ENCODE results near the gene MTHFD1L. TPM values are rescaled to one million over a fixed set of nuclear protein-coding genes. Genes with fewer than 3 reads are reported as not detected.
A peak's percentile ranks its signal among the peaks of the same experiment; 100 is the strongest.
"Not testable (repeated sequence)": the region's sequence is repeated elsewhere in the genome, so short reads cannot be mapped to it uniquely, and the experiment has no call there.

MTHFD1L gene
- total RNA-seq, 1 experiment from 2014 or later = 32.0 TPM

GRCh38 chr6:151125651-151126416 is 260.3 kb downstream of the MTHFD1L start:
- DNase-seq (ENCODE audit: low read depth, low spot score); in situ Hi-C loops (cut with HindIII; ENCODE audit: low pct_unique_long_range_greater_than_20kb, low sequenced_read_pairs): not testable (repeated sequence)

DNA sequence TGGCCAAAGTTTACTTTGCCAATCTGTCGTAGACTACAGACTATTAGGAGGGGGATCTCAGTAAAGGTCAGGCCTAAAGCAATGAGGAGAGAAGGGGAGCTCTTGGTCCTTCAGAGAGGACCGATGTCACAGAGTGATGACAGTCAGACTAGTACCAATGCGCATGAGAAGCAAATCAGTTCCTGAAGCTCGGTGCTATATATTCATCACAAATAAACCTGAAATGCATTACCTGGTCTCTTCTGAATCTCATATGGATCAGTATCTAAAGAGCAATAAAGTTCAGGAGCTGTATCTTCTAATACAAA is 260.9 kb downstream of the MTHFD1L start:
- DNase-seq (ENCODE audit: low read depth, low spot score); in situ Hi-C loops (cut with HindIII; ENCODE audit: low pct_unique_long_range_greater_than_20kb, low sequenced_read_pairs): not testable (repeated sequence)

- in situ Hi-C loops (cut with HindIII; ENCODE audit: low pct_unique_long_range_greater_than_20kb, low sequenced_read_pairs); DNase-seq (ENCODE audit: low read depth, low spot score): not testable (repeated sequence)
Measured at GRCh38 chr6:151127133-151127798, 261.8 kb downstream of the MTHFD1L start.

DNA sequence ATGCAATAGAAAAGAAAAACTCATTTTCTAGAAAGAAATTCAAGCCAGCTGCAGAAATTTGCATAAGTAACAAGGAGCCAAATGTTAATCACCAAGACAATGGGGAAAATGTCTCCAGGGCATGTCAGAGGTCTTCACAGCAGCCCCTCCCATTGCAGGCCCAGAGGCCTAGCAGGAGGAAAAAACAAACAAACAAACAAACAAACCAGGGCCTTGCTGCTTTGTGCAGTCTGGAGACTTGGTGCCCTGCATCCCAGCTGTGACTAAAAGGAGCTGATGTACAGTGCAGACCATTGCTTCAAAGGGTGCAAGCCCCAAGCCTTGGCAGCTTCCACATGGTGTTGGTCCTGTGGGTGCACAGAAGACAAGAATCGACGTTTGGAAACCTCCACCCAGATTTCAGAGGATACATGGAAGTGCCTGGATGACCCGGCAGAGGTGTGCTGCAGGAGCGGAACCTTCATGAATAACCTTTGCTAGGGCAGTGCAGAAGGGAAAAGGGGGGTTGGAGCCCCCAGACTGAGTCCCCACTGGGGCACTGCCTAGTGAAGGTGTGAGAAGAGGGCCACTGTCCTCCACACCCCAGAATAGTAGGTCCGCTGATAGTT is 263.4 kb downstream of the MTHFD1L start:
- no peak for DNase-seq (ENCODE audit: low read depth, low spot score)
- in situ Hi-C loops (cut with HindIII; ENCODE audit: low pct_unique_long_range_greater_than_20kb, low sequenced_read_pairs) = no loop called here

- in situ Hi-C loops (cut with HindIII; ENCODE audit: low pct_unique_long_range_greater_than_20kb, low sequenced_read_pairs) = no loop called here
Measured at GRCh38 chr6:151130329-151130728, 264.8 kb downstream of the MTHFD1L start.

GRCh38 chr6:151131324-151132007 is 266.0 kb downstream of the MTHFD1L start:
- in situ Hi-C loops (cut with HindIII; ENCODE audit: low pct_unique_long_range_greater_than_20kb, low sequenced_read_pairs) = no loop called here
- DNase-seq (ENCODE audit: low read depth, low spot score) = no peak

More at GRCh38 chr6:151130329-151130728, 264.8 kb downstream of the MTHFD1L start:
- no peak for DNase-seq (ENCODE audit: low read depth, low spot score)

DNA sequence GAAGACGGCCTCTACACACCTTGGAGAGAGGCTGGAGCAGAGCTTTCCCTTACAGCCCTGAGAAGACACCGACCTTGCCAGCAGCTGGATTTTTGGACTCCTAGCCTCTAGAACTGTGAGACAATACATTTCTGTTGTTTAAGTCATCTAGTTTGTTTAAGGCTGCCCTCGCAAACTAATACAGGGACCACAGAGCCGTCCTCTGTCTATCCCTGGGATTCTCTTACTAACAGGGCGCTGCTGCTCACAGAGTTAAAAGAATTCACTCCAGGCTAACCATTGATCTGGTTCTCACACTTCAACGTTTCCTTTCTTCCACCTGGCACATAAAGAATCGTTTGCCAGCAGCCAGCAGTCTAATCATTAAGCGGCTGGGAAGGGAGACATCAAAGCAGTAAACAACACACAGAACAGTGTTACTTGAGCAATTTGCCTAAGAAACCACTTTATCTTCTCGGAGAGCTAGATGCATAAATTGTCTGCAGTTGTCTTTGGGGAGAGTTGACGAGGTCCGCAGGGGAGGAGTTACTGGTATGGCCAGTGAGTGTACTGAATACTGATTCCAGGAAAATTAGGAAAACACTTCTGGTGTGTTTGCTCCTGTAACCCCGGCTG is 270.7 kb downstream of the MTHFD1L start:
- in situ Hi-C loops (cut with HindIII; ENCODE audit: low pct_unique_long_range_greater_than_20kb, low sequenced_read_pairs) = no loop called here
- no peak for DNase-seq (ENCODE audit: low read depth, low spot score)

DNA sequence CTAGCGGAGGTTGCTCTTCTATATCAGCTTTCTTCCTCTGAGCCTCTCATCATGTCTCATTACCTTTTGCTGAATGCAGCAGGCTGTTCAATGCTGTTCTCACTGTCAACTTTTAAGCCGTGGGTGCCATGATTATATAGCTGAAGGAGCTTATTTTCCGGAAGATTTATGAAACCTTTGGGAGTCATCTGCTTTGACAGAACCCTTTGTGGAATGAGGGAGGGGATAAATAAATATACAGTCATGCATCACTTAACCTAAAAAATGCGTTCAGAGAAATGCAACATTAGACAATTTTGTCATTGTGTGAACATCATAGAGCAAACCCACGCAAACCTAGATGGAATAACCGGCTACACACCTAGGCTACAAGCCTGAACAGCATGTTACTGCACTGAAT is 272.0 kb downstream of the MTHFD1L start:
- peak; percentile 55 for DNase-seq (ENCODE audit: low read depth, low spot score)
- in situ Hi-C loops (cut with HindIII; ENCODE audit: low pct_unique_long_range_greater_than_20kb, low sequenced_read_pairs) = no loop called here

DNA sequence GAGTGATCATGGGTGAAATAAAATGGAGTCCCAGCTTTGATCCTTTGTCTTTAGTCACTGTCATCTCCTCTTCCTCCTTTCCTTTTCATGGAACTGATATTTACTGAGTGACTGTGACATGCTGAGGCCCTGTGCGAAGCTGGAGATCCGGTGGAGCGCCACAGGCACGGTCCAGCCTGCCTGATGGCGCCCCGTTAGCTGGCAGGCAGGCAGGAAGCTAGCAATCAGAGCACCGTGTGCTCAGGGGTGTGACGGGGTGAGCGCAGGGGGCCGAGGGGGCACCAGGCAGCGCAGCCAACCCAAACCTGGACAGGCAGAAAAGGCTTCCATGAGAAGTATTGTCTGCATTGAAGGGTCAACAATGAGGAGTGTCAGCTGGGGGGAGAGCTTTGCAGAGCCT is 274.0 kb downstream of the MTHFD1L start:
- no peak for DNase-seq (ENCODE audit: low read depth, low spot score)
- in situ Hi-C loops (cut with HindIII; ENCODE audit: low pct_unique_long_range_greater_than_20kb, low sequenced_read_pairs) = no loop called here

GRCh38 chr6:151140767-151141166 is 275.3 kb downstream of the MTHFD1L start:
- DNase-seq (ENCODE audit: low read depth, low spot score) = no peak
- in situ Hi-C loops (cut with HindIII; ENCODE audit: low pct_unique_long_range_greater_than_20kb, low sequenced_read_pairs) = no loop called here

DNA sequence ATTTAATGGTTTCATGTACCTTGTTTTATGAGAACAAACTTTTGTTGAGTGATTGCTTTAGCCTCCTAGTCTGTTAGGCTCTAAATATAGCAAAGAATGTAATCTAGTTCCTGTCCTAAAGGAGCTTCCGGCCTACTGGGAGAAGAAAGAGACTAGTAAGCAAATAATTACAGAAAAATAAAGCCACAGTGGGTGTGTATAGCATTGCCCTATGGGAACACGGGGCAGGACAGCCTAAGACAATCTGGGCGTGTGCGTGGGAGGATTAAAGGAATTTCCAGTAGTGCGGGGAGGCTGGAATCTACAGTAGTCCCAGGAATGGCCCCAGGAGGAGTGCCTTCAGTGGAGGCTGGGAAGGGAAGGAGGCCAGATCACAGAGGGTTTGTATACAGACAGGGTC is 276.2 kb downstream of the MTHFD1L start:
- in situ Hi-C loops (cut with HindIII; ENCODE audit: low pct_unique_long_range_greater_than_20kb, low sequenced_read_pairs) = no loop called here
- DNase-seq (ENCODE audit: low read depth, low spot score) = no peak

DNA sequence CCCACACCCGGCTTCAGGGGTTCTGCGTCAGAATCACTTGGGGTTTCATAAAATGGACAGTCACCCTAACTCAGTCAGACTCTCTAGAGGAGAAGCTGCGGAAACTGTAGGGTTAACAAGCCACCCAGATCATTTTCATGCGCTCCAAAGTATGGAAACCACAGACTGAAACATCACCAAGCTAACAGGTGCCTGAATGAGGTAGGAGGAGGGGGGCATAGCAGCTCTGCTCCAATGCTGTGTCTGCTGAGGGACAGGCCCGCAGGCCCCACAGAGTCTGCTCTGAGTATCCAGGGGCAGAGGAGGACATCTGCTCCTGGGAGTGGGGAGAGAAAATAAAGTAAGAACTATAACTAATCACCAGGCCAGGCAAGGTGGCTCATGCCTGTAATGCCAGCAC is 277.2 kb downstream of the MTHFD1L start:
- DNase-seq (ENCODE audit: low read depth, low spot score) = no peak
- in situ Hi-C loops (cut with HindIII; ENCODE audit: low pct_unique_long_range_greater_than_20kb, low sequenced_read_pairs) = no loop called here

- no peak for DNase-seq (ENCODE audit: low read depth, low spot score)
- in situ Hi-C loops (cut with HindIII; ENCODE audit: low pct_unique_long_range_greater_than_20kb, low sequenced_read_pairs) = no loop called here
Measured at GRCh38 chr6:151143337-151143736, 277.8 kb downstream of the MTHFD1L start.

DNA sequence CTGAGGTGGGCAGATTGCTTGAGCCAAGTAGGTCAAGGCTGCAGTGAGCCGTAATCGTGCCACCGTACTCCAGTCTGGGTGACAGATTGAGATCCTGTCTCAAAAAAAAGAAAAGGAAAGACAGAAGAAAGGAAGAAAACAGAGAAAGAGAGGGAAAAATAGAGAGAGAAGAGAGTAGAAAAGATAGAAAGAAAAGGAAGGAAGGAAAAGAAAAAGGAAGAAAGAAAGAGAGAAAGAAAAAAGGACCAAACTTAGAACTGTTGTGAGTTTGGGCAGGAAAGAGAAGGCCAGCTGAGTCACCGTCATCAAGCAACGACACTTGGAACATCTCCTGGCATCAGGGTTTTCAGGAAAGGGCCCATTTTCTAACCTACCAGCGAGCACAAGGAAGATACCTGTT is 278.3 kb downstream of the MTHFD1L start:
- in situ Hi-C loops (cut with HindIII; ENCODE audit: low pct_unique_long_range_greater_than_20kb, low sequenced_read_pairs) = no loop called here
- DNase-seq (ENCODE audit: low read depth, low spot score) = no peak

DNA sequence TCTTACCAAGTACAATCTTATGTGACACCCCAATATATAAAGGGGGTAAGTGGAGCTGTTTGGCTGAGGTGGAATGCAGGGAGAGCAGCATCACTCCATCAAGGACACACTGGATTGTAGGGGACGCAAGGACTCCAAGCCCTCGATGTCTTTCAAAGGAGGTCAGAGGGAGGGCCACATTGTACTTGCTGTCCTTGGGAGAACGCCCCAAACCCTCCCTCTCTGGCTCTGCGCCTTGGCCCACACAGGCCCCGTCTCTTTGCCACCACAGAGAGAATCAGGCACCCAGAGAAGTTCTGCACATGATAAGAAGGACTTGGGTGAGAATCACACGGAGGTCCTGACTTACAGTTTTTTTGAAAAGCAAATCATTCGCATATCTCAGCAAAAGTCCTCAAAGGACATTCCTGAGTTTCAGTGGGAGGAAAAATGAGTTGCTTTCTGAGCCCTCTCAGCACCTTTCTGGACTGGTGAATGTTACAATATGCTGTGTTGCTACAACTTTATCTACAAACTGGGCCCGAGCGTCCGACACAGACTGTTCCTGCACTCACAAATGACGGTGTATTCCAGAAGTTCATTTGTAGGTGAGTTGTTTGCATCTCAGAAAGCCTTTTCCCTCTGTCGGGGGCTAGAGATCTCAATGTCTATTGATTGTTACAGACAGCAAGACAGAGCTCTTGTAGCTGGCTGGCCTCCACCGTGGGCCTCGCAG is 281.8 kb downstream of the MTHFD1L start:
- no peak for DNase-seq (ENCODE audit: low read depth, low spot score)
- in situ Hi-C loops (cut with HindIII; ENCODE audit: low pct_unique_long_range_greater_than_20kb, low sequenced_read_pairs) = no loop called here

GRCh38 chr6:151148111-151148510 is 282.6 kb downstream of the MTHFD1L start:
- in situ Hi-C loops (cut with HindIII; ENCODE audit: low pct_unique_long_range_greater_than_20kb, low sequenced_read_pairs) = no loop called here
- no peak for DNase-seq (ENCODE audit: low read depth, low spot score)

- in situ Hi-C loops (cut with HindIII; ENCODE audit: low pct_unique_long_range_greater_than_20kb, low sequenced_read_pairs) = no loop called here
- DNase-seq (ENCODE audit: low read depth, low spot score) = no peak
Measured at GRCh38 chr6:151149793-151150192, 284.3 kb downstream of the MTHFD1L start.
